ENCODE measurements around the gene ZFAND3. TPM values are rescaled to one million over a fixed set of nuclear protein-coding genes. Genes with fewer than 3 reads are reported as not detected.
"Not testable (repeated sequence)": the region's sequence is repeated elsewhere in the genome, so short reads cannot be mapped to it uniquely, and the experiment has no call there.

Gene ZFAND3
- total RNA-seq, 1 experiment from 2014 or later = 22.2 TPM

DNA sequence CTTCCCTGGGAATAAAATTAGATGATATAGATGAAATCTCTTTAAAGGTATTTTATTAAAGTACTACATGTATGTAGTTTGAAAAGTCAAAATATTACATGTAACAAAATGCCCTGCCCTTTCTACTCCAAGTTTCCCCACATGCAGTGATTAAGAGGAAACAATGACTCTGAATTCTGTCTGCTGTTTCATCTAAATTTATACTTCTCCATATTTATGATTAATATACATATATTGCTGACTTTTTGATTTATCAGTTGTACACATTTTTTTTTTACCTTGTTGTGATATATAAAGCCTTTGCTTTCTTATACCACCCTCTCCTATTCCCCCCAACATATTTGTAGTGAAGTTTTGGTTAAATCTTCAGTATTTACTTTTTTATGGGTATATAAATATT is 127.9 kb downstream of the ZFAND3 start:
- DNase-seq (no peak), ATAC-seq (no peak)
- H3K27me3 ChIP-seq (ENCODE audit: low read length) = no peaks in the 10 kb centered on the region
- TF ChIP-seq EZH2phosphoT487 (IDR thresholded peaks at IDR 0.05; ENCODE audit: borderline replicate concordance, low read length) (no peak), CTCF (conservative IDR thresholded peaks at IDR 0.05; ENCODE audit: low read depth, low read length) (no peak), EZH2 (IDR thresholded peaks at IDR 0.05; ENCODE audit: low read length, unreplicated experiment) (no peak)
- H3K4me3 ChIP-seq (ENCODE audit: low read length) = no peak overlapping the region
- no peaks in the 10 kb centered on the region for H3K36me3 ChIP-seq (ENCODE audit: low read depth, low read length)
- peaks cover 92% of the 10 kb centered on the region for H3K79me2 ChIP-seq (ENCODE audit: low read length)
- intact Hi-C loops (cut with micrococcal nuclease) = no loop called here
- H3K9ac ChIP-seq (ENCODE audit: low read length) = no peak overlapping the region
- no TSS peak for BruUV-seq (replicated peaks)
- no peaks in the 10 kb centered on the region for H3K9me3 ChIP-seq (ENCODE audit: low read length)
- H4K20me1 ChIP-seq (ENCODE audit: low read length) = peaks cover 20% of the 10 kb centered on the region
- H3K27ac ChIP-seq (ENCODE audit: low read length) = no peak overlapping the region
- no peak overlapping the region for H2AFZ ChIP-seq (ENCODE audit: low read length)
- no peaks in the 10 kb centered on the region for H3K9me2 ChIP-seq (replicated peaks; ENCODE audit: low read length)
- no peak overlapping the region for H3K4me2 ChIP-seq (ENCODE audit: low read length)
- POLR2A ChIA-PET (ENCODE audit: unreplicated experiment) = no interaction called here
- H3K4me1 ChIP-seq (ENCODE audit: insufficient read depth, low read length) = no peaks in the 10 kb centered on the region
- no peaks in the 10 kb centered on the region for H3F3A ChIP-seq (ENCODE audit: low read length, unreplicated experiment)
- CTCF ChIA-PET = no interaction called here

GRCh38 chr6:37948584-37948983 is 129.1 kb downstream of the ZFAND3 start:
- H3F3A ChIP-seq (ENCODE audit: low read length, unreplicated experiment); H3K4me3 ChIP-seq (ENCODE audit: low read length); H3K9ac ChIP-seq (ENCODE audit: low read length); H3K4me1 ChIP-seq (ENCODE audit: insufficient read depth, low read length); H3K27ac ChIP-seq (ENCODE audit: low read length); H2AFZ ChIP-seq (ENCODE audit: low read length); H3K4me2 ChIP-seq (ENCODE audit: low read length); POLR2A ChIA-PET (ENCODE audit: unreplicated experiment); DNase-seq; H3K36me3 ChIP-seq (ENCODE audit: low read depth, low read length); H3K9me2 ChIP-seq (replicated peaks; ENCODE audit: low read length); H3K9me3 ChIP-seq (ENCODE audit: low read length); CTCF ChIA-PET; ATAC-seq; H3K27me3 ChIP-seq (ENCODE audit: low read length); BruUV-seq (replicated peaks); intact Hi-C loops (cut with micrococcal nuclease): not testable (repeated sequence)
- Histone ChIP-seq H3K79me2 (ENCODE audit: low read length) (peaks cover 93% of the 10 kb centered on the region), H4K20me1 (ENCODE audit: low read length) (peaks cover 24% of the 10 kb centered on the region)

DNA sequence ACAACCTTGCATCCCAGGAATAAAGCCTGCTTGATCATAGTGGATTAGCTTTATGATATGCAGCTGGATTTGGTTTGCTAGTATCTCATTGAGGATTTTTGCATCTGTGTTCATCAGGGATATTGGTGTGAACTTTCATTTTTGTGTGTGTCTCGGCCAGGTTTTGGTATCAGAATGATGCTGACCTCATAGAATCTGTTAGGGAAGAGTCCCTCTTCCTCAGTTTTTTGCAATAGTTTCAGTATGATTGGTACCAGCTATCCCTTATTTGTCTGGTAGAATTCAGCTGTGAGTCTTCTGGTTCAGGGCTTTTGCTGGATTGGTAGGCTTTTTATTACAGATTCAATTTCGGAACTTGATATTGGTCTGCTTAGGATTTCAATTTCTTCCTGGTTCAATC is 132.5 kb downstream of the ZFAND3 start:
- no peaks in the 10 kb centered on the region for H3K27me3 ChIP-seq (ENCODE audit: low read length)
- H2AFZ ChIP-seq (ENCODE audit: low read length) = no peak overlapping the region
- no peaks in the 10 kb centered on the region for H3F3A ChIP-seq (ENCODE audit: low read length, unreplicated experiment)
- no peaks in the 10 kb centered on the region for H3K36me3 ChIP-seq (ENCODE audit: low read depth, low read length)
- H3K27ac ChIP-seq (ENCODE audit: low read length) = no peak overlapping the region
- no peaks in the 10 kb centered on the region for H3K9me2 ChIP-seq (replicated peaks; ENCODE audit: low read length)
- intact Hi-C loops (cut with micrococcal nuclease) = no loop called here
- no TSS peak for BruUV-seq (replicated peaks)
- TF ChIP-seq EZH2phosphoT487 (IDR thresholded peaks at IDR 0.05; ENCODE audit: borderline replicate concordance, low read length) (no peak), CTCF (conservative IDR thresholded peaks at IDR 0.05; ENCODE audit: low read depth, low read length) (no peak), EZH2 (IDR thresholded peaks at IDR 0.05; ENCODE audit: low read length, unreplicated experiment) (no peak)
- no peak overlapping the region for H3K4me2 ChIP-seq (ENCODE audit: low read length)
- POLR2A ChIA-PET (ENCODE audit: unreplicated experiment) = no interaction called here
- no peak overlapping the region for H3K4me3 ChIP-seq (ENCODE audit: low read length)
- H3K9me3 ChIP-seq (ENCODE audit: low read length) = no peaks in the 10 kb centered on the region
- DNase-seq = no peak
- H3K9ac ChIP-seq (ENCODE audit: low read length) = no peak overlapping the region
- ATAC-seq = no peak
- CTCF ChIA-PET = no interaction called here
- peaks cover 96% of the 10 kb centered on the region for H3K79me2 ChIP-seq (ENCODE audit: low read length)
- no peaks in the 10 kb centered on the region for H3K4me1 ChIP-seq (ENCODE audit: insufficient read depth, low read length)
- H4K20me1 ChIP-seq (ENCODE audit: low read length) = peaks cover 25% of the 10 kb centered on the region; the same call in 1 of the 2 replicates

Measured in PC-3 (cell line).